Lower leg skin (tissue), 4 donors: ENCODE data around the gene BNC2. TPM values are rescaled to one million over a fixed set of nuclear protein-coding genes. Genes with fewer than 3 reads are reported as not detected.
"Not testable (repeated sequence)": the region's sequence is repeated elsewhere in the genome, so short reads cannot be mapped to it uniquely, and the experiment has no call there.

Experiments used
- DNase-seq, 2 donors: peaks; one replicate each; pipeline ENCODE4 v3.0.0-alpha.2; 2019; ENCODE audit warnings: low spot score in 2 of 2
- H3K4me3 ChIP-seq: fragments of 200-600 bp; sonication (generic); 2 replicates; pipeline ENCODE4 v1.5.1; 2017; ENCODE audit warnings: mild to moderate bottlenecking, low read depth; ENCODE audit not compliant: poor library complexity, severe bottlenecking
- POLR2A ChIP-seq, 2 donors: fragments of 450-650 bp; IDR thresholded peaks; one replicate each; pipeline ENCODE4 v1.6.1; 2016 to 2017; ENCODE audit warnings: antibody characterized with exemption in 2 of 2, mild to moderate bottlenecking in 1 of 2, moderate library complexity in 1 of 2
- WGBS, 2 donors: methylation state at CpG; one replicate each; pipeline ENCODE4 v1.1.5; 2018; 5-methylcytosine and 5-hydroxymethylcytosine counted together
- intact Hi-C: fragments of 100-400 bp; cut with DNase I; formaldehyde crosslinking; loops from one replicate; pipeline ENCODE4 v1.15.0; 2023; ENCODE audit warnings: low total_unique reads
- total RNA-seq, 4 donors: library from RNA; depleted of rRNA; stranded (reverse); fragments of >200 nt; gene quantifications; one replicate each; pipeline ENCODE4 v1.1.0, GENCODE V29; 2016
- TF ChIP-seq, protein P1 (sequence below), 3 donors: fragments of 450-650 bp; IDR thresholded peaks; one replicate each; pipeline ENCODE4 v1.5.1; 2016; ENCODE audit warnings: antibody characterized with exemption in 3 of 3, mild to moderate bottlenecking in 3 of 3, moderate library complexity in 2 of 3

The BNC2 gene
- total RNA-seq, 4 donors from 2014 or later = 1.7 to 8.5 (median 3.7) TPM

DNA sequence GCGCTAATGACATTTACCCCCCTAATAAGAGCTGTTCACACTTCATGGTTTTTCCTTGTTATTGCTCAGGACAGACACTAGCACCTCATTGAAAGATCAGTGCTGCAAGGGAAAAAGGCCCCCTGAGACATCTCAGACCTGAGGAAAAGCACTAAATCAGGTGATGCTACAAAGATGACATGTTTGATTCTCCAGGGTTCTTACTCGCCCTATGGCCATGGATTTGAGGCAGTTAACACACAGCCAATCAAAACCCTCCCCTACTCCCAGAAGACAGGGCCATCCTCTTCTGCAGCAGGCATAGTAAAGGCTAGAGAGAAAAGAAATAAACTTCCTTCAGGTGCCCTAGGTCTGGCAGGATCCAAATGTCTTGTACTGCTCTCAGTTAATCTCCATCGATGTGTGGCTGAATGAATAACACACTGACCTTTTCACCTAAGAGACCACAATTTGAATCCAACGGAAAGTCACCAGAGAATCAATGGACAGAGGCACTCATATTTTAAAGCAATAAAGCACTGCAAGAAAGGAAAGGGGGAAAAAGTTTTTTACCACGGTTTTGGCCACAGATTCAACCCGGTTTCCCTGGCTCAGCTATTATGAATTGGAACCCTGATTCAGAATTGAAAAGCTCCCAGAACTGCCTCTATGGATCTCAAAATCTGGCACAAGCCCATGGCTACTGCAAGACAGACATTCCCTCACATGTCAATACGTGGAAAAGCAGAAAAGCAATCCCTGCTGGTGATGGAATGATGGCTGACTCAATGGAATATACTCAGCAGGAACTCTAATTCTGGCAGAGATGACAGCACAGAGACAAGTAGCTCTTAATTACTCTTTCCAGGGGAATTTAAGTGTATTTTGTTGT lies 329.5 kb downstream of the BNC2 start:
- intact Hi-C loops = no loop called here
- no peak for DNase-seq
- TF ChIP-seq, protein P1, sequence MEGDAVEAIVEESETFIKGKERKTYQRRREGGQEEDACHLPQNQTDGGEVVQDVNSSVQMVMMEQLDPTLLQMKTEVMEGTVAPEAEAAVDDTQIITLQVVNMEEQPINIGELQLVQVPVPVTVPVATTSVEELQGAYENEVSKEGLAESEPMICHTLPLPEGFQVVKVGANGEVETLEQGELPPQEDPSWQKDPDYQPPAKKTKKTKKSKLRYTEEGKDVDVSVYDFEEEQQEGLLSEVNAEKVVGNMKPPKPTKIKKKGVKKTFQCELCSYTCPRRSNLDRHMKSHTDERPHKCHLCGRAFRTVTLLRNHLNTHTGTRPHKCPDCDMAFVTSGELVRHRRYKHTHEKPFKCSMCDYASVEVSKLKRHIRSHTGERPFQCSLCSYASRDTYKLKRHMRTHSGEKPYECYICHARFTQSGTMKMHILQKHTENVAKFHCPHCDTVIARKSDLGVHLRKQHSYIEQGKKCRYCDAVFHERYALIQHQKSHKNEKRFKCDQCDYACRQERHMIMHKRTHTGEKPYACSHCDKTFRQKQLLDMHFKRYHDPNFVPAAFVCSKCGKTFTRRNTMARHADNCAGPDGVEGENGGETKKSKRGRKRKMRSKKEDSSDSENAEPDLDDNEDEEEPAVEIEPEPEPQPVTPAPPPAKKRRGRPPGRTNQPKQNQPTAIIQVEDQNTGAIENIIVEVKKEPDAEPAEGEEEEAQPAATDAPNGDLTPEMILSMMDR (IDR thresholded peaks at IDR 0.05) = no peak
- TF ChIP-seq POLR2A (IDR thresholded peaks at IDR 0.05) = no peak
- H3K4me3 ChIP-seq = no peak overlapping the region
- WGBS, 2 donors = 62 to 67% methylated on average over 7 of the region's 7 CpGs

DNA sequence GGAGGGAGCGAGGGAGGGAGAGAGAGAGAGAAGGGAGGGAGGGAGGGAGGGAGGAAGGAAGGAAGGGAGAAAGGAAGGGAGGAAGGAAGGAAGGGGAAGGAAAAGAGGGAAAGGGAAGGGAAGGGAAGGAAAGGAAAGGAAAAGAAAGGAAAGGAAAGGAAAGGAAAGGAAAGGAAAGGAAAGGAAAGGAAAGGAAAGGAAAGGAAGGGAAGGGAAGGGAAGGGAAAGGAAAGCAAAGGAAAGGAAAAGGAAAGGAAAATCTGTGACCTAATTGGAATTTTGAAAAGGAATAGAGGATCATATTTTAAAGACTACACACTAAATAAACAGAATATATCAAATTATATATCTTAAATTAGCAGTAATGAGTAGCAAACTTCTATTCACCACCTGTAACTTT lies 330.8 kb downstream of the BNC2 start:
- intact Hi-C loops, H3K4me3 ChIP-seq, DNase-seq: not testable (repeated sequence)
- WGBS, 2 donors = 100% methylated on average over 1 of the region's 1 CpG

DNA sequence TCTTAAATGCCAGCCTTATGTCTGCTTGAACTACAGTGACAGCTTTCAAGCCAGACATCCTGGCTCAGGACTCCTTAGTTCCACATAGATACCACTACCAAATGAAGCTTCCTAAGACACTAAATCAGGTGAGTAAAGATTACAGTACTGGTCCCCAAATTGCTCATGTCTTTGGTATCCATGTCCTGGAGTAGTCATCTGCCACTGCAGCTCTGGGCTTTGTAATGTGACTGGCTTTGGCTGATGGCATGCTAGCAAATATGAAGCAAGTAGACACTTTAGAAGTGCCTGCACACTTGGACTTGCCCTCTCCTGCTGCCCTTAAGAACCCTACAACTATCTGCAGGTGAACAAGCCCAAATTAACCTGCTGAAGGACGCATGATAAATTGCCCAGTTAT lies 334.9 kb downstream of the BNC2 start:
- no peak for DNase-seq
- 80 to 100% methylated on average over 1 of the region's 1 CpG for WGBS, 2 donors
- intact Hi-C loops = no loop called here
- TF ChIP-seq, protein P1 (IDR thresholded peaks at IDR 0.05) = no peak
- H3K4me3 ChIP-seq = no peak overlapping the region

DNA sequence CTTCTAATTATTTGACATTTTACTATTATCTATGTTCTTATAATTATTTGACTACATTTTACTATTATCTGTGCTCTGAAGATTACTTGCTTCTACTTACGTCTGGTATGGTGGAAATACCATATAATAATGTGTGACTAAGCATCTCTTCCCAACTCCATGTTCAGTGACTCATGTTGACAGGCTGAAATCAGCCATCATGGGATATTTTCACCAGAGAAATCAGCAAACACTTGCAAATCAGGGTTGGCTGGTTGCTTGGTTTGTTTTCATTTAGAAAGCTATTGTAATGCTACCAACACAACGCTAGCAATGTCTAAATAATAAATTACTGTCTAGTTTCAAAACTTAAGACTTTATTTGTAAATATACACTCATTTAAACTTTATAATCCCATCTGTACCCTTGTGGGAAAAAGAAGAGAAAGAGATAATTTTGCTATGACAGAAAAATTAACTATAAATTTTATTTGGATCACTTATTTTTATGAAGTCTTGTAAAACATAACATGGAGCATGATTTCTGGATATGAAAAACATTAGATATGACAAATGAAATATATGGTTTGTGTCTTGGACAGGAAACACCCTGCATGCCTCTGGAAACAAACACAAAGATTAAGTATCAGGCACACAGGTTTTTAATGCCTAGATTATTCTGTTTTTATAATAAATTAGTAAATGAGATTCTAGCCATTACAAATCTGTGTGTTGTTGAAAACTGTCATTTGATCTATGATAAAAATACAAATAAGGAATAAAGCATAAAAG lies 337.6 kb downstream of the BNC2 start:
- intact Hi-C loops = no loop called here
- no peak for DNase-seq
- no peak overlapping the region for H3K4me3 ChIP-seq
- WGBS, 2 donors = 63 to 73% methylated on average over 2 of the region's 2 CpGs
- no peak for TF ChIP-seq POLR2A (IDR thresholded peaks at IDR 0.05)
- TF ChIP-seq, protein P1 (IDR thresholded peaks at IDR 0.05) = no peak

DNA sequence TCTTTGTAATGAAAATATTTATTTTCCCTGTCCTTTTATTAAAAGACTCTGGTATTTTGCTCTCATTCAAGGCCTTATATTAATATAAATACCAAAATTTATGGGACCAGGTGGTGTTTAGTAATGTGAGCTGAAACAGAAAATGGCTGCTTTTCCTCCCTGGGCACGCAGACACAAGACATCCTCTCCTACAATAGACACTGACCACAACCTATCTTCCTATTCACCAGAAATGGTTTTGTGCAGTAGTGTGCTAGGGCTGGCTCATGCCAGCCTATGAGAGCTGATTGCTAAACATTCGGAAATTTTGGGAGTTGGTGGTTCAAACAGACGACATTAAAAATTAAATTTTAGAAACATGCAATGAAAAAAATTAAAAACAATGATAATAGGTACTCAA lies 338.2 kb downstream of the BNC2 start:
- intact Hi-C loops = no loop called here
- 84 to 94% methylated on average over 3 of the region's 3 CpGs for WGBS, 2 donors
- DNase-seq = no peak
- no peak overlapping the region for H3K4me3 ChIP-seq
- TF ChIP-seq, protein P1 (IDR thresholded peaks at IDR 0.05) = no peak
- no peak for TF ChIP-seq POLR2A (IDR thresholded peaks at IDR 0.05)
